K562 (cell line): ENCODE measurements around the gene DEDD2. TPM values are rescaled to one million over a fixed set of nuclear protein-coding genes. Genes with fewer than 3 reads are reported as not detected.

ENCODE experiments used
- ATF6 ChIP-seq: sonication (generic); formaldehyde crosslinking; IDR thresholded peaks from 2 replicates; pipeline ENCODE4 v1.4.0; 2020; ENCODE audit warnings: mild to moderate bottlenecking, missing genetic modification reagents
- CBFB ChIP-seq: sonication (generic); formaldehyde crosslinking; IDR thresholded peaks from 2 replicates; pipeline ENCODE4 v1.4.0; 2020; ENCODE audit warnings: mild to moderate bottlenecking, missing genetic modification reagents
- CREB3L1 ChIP-seq: fragments of 450-650 bp; IDR thresholded peaks from 2 replicates; pipeline ENCODE4 v1.6.1; 2014; ENCODE audit warnings: low read depth, mild to moderate bottlenecking, moderate library complexity, borderline replicate concordance
- EWSR1 ChIP-seq: fragments of 450-650 bp; IDR thresholded peaks from 2 replicates; pipeline ENCODE4 v1.6.1; 2018; ENCODE audit warnings: borderline replicate concordance, mild to moderate bottlenecking, low read depth, moderate library complexity; ENCODE audit not compliant: partially characterized antibody
- MYC ChIP-seq, 2 experiments: fragments of 250-450 bp in 1 of 2; sonication (Bioruptor Pico) in 1 of 2; IDR thresholded peaks; 2 replicates each; pipeline versions ENCODE4 v1.5.1 to v1.6.1; 2012 to 2021; ENCODE audit warnings: low read depth in 2 of 2, borderline replicate concordance in 1 of 2, improper control_type of control experiment in 1 of 2, low read length in 1 of 2, mild to moderate bottlenecking in 1 of 2, moderate library complexity in 1 of 2
- NBN ChIP-seq: fragments of 450-650 bp; IDR thresholded peaks from 2 replicates; pipeline ENCODE4 v1.6.1; 2016; ENCODE audit warnings: low read depth, mild to moderate bottlenecking
- POLR2B ChIP-seq: fragments of 450-650 bp; IDR thresholded peaks from 2 replicates; pipeline ENCODE4 v1.6.1; 2018; ENCODE audit warnings: low read depth; ENCODE audit not compliant: partially characterized antibody
- RHOXF2B ChIP-seq: fragments of 250-450 bp; sonication (Bioruptor Pico); conservative IDR thresholded peaks from 2 replicates; pipeline ENCODE4 v1.5.1; 2021
- SMARCC2 ChIP-seq: fragments of 450-650 bp; IDR thresholded peaks from 2 replicates; pipeline ENCODE4 v1.6.1; 2017; ENCODE audit warnings: antibody characterized with exemption, moderate library complexity, mild to moderate bottlenecking, low read depth
- TBP ChIP-seq: optimal IDR thresholded peaks from 2 replicates; pipeline ENCODE3; 2011; ENCODE audit warnings: low read depth, low read length, improper control_type of control experiment
- ZNF318 ChIP-seq, 2 experiments: fragments of 450-650 bp; IDR thresholded peaks; 2 replicates each; pipeline ENCODE4 v1.6.1; 2016; ENCODE audit warnings: mild to moderate bottlenecking in 2 of 2, borderline replicate concordance in 1 of 2, low read depth in 1 of 2, moderate library complexity in 1 of 2
- ZNF41 ChIP-seq: fragments of 250-450 bp; sonication (Bioruptor Pico); conservative IDR thresholded peaks from 2 replicates; pipeline ENCODE4 v1.4.0; 2020; ENCODE audit warnings: mild to moderate bottlenecking
- polyA plus RNA-seq, 8 experiments: library from polyadenylated mRNA; depleted of rRNA in 4 of 8; stranded (reverse) in 5 of 8; unstranded in 3 of 8; fragments of >200 nt; fragmentation: Nextera tagmentation in 2 of 8; fragmentation: Illumina TruSeq in 1 of 8; extraction: Ambion mirVana in 2 of 8; extraction: Trizol in 1 of 8; gene quantifications; 2 replicates each; pipeline versions ENCODE4 v1.2.1 to v1.2.3, GENCODE V29; 2011 to 2014; ENCODE audit warnings: inconsistent platforms in 1 of 8, missing spikeins in 1 of 8
- total RNA-seq, 7 experiments: library from RNA; depleted of rRNA in 6 of 7; stranded (reverse); fragments of >200 nt in 6 of 7; fragmentation: Illumina TruSeq in 2 of 7; extraction: Trizol in 2 of 7; gene quantifications; 2 replicates each; pipeline versions ENCODE4 v1.2.1 to v1.2.3, GENCODE V29; 2011 to 2021; ENCODE audit warnings: low replicate concordance in 1 of 7

The DEDD2 gene
- total and polyA plus RNA-seq, 9 of the 15 experiments (the other 6 are each of a cell fraction or from before 2014, with no cell fraction given): 4.3 to 43.0 (median 29.2) TPM

- TF ChIP-seq ZNF318 (IDR thresholded peaks at IDR 0.05; ENCODE audit: borderline replicate concordance in 1 of 2, low read depth in 1 of 2) (no peak), CREB3L1 (peak; percentile 94), POLR2B (no peak), ZNF41 (peak; percentile 66; the same call in 1 of the 2 replicates), NBN (no peak), SMARCC2 (no peak), ATF6 (CRISPR knock-in tag) (no peak), EWSR1 (no peak), TBP (no peak), CBFB (CRISPR knock-in tag) (no peak), MYC (IDR thresholded peaks at IDR 0.05; ENCODE audit: low read depth, low read length) (peak; percentile 96), MYC (CRISPR knock-in tag; IDR thresholded peaks at IDR 0.05; ENCODE audit: borderline replicate concordance, low read depth) (no peak; the same call in none of the 2 replicates), RHOXF2B (CRISPR knock-in tag) (no peak)
Measured at GRCh38 chr19:42244347-42245220, 27.1 kb upstream of the DEDD2 start (continued).
